Measurements from ENCODE around the gene WFS1. TPM values are rescaled to one million over a fixed set of nuclear protein-coding genes. Genes with fewer than 3 reads are reported as not detected.

Gene WFS1
- total and polyA plus RNA-seq, 2 of the 8 experiments (the other 6 are each of a cell fraction or from before 2014, with no cell fraction given) = 29.1 to 43.1 TPM

- no peak for TF ChIP-seq CHD7 (IDR thresholded peaks at IDR 0.05; ENCODE audit: insufficient replicate concordance, low read length)
- no peak for TF ChIP-seq CBX5 (IDR thresholded peaks at IDR 0.05; ENCODE audit: low read depth, low read length)
Observed at GRCh38 chr4:6326312-6327060, 56.8 kb downstream of the WFS1 start (continued).
